UCSD-AML1 (cell line): ENCODE results near the gene CHD1.

Experiments used
- DNase-seq: peaks from one replicate; lab custom pipeline; 2025; ENCODE audit not compliant: unreplicated experiment; lab: John Stamatoyannopoulos, UW

CHD1 gene

DNA sequence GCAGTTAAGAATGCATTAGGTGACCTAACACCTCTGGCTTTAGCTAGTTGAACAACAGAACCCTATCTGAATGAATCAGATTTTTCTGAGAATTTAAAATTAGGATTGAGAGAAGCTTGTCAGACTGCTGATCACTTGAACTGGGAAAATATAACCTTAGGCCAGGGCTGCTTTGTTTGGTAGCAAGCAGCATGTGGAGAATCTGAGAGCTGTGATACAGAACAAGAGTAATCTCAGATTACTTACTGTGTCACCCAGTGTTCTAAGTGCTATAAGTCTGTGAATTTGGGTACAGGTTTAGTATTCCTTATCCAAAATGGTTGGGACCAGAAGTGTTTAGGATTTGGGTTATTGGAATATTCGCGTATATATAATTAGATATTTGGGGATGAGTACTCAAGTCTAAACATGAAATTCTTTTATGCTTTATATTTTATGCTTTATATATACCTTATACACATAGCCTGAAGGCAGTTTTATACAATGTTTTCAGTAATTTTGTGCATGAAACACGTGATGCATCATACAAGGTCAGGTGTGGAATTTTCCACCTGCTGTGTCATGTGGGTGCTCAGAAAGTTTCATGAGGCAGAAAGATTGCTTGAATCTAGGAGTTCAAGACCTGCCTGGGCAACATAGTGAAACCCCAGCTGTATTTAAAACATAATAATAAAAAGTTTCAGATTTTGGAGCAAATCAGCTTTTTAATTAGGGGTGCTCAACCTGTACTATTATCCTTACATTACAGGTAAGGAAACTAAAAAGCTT lies 8.3 kb upstream of the CHD1 start:
- DNase-seq: no peak

DNA sequence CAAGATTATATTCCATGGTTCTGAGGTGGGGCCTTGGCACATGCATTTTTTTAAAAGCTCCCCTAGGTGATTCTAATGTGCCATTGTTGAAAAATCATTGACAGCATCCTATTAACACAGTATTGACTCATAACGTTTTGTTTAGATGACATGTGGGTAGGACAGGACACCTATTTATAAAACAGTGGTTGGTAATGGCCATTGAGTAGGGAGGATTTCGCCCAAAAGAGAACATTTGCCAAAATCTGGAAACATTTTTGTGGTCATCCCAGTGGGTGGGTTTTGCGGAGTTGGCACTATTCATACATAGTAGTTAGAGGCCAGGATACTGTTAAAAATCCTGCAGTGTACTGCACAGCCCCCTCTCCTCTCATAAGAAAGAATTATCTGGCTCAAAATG lies 6.4 kb upstream of the CHD1 start:
- DNase-seq: no peak

DNA sequence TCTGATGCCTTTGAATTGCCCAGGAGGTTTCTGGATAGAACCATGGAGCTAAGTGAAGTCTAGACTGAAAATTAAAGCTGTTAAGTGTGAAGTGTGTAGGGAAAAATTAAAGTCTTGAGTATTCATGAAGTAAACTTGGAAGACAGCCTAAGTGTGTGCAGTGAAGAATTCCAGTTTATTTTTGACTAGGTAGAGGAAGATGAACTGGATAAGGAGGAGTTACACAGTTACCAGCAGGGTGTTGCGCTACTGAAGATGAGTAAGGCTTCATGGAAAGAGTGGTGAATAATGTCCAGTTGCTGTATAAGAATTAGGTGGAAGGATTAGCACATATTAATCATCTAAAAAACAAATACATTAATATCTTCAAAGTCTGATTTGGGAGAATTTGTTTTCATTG lies 5.7 kb upstream of the CHD1 start:
- no peak for DNase-seq

DNA sequence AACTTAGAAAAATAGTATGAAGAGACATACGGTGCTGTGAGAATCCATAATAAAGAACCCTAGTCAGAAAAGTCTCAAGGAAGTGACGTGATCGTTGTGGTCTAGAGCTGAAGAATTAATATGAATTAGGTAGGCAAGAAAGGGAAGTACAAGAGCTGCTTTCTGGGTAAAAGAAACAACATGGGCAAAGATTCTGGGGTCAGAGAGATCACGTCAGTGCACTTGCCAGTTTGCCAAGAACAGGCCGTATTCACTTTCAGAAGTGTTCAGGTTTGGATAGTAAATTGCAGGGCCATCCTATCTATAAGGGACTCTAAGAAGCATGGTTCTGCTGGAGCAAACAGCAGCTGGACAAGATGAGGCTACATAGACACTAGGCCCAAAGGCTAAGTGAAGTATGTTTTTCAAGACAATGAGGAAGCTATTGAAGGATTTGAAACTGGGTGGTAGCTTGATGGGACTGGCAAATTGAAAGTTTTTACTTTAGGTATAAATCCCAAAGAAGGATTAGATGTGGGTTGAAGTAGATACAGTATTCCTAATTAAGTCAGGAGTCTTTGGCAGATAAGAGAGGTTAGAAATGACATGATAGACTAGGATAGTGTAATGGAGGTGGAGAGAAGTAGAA lies 4.8 kb upstream of the CHD1 start:
- DNase-seq: peak; percentile 12

DNA sequence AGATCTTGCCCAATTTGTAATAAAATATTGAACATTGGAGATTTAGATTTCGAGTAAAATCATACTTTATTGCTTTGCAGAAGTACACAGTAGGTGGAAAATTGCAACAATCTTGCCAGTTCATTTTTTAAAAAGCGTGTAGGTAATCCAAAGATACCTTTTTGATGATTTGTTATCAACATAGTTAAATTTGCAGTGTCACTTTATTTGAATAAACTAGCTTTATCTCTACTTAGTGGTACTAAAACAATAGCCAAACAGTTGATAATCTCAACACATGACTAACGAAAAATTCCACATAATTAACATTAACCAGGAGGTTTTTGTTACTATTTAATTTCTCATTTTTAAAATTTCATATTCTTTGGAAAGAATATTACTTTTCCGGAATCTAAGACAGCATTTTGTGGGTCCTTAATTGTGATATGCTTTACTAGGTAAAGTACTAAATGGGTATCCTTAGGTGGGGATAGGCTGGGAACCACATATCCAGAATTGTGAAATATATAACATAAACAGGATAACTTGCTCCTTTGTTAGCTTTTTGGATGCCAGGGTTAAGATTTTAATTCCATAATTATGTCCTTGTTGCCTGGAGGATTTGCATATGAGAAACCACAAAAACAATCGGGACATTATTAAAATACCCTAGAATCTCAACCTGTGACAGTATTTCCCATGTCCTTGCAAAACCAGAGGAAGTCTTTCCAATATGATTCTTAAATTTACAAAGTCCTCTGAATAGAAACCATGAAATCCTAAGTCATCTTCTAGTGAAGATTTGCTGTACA lies 2.4 kb upstream of the CHD1 start:
- no peak for DNase-seq

DNA sequence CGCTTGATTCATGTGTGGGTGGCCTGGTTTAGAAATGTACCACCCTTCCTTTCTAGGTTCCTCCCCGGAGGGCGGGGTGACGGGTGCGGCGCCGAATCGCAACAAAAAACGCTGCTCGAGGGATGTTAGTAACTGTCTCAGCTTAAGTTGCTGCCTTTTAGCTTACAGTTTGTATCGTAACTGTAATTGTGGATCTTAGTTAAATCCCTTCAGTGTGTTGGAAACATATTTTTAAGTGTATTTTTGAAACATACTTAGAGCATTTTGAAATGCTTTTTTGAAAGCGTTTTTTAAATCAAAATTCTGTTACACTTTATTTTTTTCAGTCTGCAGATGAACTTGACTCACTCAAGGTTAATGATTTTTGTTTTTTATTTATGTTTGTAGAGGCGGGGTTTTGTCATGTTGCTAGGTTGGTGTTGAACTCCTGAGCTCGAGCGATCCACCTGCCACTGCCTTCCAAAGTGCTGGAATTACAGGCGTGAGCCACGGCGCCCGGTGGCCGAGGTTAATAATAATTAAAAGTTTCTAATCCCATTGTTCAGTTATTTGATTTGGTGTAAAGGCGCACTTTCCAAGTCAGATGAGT lies 997 bp upstream of the CHD1 start:
- DNase-seq: peak; percentile 8

DNA sequence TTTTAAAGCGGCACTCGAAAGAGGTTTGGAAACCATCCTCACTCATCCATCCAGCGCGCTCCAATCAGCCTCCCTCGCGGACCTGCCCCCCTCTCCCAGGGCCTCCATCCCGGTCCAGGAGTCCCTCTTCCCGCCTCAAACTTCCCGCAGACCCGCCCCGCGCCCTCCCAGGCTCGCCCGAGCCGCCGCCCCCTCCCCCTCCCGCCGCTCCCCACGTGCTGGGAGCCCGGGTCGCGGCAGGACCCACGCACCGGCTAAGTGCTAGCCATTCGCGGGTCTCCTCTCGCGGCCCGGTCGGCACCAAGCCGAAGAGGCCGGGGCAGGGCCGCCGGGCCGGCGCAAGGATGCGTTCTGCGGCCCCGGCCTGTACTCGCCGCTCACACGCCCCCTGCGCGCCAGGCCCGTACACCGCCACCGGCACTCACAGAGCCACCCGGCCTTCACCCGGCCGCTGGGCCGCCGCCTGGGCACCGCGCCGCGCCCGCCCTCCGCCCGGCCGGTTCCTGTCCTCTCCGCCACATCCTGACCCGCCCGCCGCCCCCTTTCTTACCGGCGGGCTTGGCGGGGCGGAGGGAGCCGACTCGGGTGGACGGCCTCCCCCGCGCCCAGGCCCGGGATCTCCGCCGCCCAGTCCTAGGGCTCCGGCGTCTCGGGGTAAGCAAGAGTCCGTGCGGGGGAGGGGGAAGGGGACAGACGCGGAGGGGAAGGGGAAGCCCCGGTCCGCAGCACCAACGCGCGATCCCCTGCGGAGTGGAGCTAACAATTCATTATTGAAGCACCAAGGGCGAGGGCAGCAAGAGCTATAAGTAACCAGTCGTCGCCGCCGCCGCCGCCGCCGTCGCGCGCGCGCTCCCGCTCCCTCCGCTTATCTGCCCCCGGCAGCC lies 576 bp downstream of the CHD1 start:
- DNase-seq: peak; percentile 70

DNA sequence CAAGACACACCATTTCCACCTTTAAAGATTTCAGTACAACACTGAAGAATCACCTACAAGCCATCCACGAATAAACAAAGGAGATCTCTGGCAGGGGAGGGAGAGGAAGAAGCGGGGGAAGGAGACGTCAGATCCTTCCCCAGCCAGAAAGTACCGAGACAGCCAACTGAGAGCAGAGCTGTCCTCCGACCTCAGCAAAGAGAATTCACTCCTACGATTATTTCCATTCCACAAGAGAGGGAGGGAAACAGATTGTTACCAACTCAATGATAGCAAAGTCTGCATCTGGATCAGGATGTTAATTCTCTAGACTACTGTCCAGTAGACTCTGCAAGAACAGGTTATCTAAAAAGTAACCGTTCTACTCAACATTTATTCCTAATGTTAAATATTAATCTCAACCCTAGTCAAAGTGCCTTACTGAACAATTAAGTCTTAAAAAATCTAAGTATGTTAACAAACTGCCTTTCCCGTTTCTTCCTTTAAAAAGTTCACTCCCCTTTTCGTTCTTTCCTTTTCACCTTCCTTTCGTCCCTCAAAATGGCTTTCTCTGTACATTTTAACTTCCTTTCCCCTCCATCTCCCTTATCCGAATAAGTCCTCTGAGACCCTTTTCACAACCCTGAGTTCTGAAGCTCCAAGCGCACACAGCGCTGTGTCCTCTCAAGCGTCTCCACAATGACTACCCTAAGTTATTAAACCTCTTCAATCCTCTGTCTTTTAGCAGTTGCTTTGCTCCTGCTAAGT lies 1.4 kb downstream of the CHD1 start:
- peak; percentile 18 for DNase-seq

DNA sequence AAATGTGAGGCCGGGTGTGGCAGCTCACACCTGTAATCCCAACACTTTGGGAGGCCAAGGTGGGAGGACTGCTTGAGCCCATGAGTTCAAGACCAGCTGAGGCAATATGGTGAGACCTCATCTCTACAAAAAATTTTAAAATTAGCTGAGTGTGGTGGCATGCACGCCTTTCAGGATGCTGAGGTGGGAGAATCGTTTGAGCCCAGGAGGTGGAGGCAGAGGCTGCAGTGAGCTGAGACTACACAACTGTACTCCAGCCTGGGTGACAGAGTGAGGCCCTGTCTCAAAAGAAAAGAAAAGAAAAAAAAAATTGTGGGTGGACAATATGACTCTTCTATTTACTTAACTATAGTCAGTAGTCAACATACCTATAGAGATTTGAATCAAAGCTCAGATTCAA lies 4.8 kb downstream of the CHD1 start:
- no peak for DNase-seq

DNA sequence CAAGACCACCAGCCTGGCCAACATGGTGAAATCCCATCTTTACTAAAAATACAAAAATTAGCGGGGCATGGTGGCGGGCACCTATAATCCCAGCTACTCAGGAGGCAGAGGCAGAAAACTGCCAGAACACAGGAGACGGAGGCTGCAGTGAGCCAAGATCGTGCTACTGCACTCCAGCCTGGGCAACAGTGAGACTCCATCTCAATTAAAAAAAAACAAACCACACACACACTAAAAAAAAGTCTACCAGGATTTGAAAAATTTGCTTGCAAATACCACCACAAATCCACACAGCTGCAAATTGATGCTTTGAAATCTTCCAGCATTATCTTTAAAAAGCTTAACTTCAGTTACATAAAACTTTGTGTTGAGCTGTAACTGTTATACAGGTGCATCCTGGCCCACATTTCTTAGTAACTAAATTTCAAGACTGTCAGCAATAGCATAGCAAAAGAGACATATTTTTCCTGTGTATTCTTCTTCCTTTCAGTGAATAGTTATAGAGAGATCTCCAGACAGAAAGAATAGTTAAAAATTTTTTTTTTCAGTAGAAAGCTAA lies 6.8 kb downstream of the CHD1 start:
- no peak for DNase-seq

DNA sequence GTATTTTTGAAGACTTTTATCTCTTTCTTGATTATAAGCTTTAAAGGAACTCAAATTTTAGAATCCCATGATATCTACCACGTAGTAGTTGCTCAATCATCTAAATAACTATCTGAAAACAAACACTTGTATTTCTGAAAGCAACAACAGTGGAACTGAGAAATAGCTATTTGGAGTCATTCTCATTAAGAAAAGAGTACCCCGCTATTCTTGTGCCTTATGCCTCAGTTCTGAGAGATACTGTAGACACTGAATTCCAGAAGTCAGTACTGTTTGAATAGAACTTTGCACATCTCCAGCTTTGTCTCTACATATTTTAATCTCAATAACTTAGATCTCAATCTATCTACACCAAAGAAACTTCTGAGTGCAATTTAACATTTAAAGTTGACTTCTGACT lies 11.4 kb downstream of the CHD1 start:
- no peak for DNase-seq

DNA sequence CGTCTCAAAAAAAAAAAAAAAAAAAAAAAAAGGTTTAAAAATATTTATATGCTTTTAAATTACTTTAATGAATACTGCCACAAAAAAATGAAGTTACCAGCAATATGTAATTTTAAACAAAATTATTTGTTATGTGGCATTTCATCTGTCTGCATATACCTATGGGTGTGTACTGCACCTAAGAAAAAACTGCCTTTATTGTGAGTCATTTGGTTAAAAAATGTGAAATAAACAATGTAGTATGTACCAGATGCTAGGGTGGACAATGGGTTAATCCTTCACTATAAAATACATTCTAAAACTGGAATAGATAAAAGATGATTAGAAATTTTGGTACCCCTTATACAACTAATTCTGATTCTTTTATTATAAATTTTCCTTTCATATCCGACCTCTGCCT lies 12.3 kb downstream of the CHD1 start:
- DNase-seq: no peak

DNA sequence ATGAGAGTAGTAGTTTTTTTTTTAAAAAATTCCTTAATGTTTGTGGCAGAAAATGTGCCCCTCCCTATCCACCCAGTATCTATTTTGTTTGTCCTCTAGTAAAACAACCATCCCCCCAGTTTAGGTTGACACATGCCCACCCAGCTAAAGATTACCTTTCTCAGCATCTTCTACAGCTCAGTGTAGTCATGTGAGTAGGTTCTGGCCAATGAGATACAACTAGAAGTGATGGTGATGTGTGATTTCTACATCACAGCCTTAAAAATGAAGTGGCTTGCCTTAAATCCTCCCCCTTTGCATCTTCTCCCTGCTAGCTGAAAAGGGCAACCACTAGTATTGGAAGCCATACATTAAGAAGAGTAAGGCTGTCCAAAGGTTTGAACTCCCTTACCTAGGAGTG lies 14.9 kb downstream of the CHD1 start:
- no peak for DNase-seq

DNA sequence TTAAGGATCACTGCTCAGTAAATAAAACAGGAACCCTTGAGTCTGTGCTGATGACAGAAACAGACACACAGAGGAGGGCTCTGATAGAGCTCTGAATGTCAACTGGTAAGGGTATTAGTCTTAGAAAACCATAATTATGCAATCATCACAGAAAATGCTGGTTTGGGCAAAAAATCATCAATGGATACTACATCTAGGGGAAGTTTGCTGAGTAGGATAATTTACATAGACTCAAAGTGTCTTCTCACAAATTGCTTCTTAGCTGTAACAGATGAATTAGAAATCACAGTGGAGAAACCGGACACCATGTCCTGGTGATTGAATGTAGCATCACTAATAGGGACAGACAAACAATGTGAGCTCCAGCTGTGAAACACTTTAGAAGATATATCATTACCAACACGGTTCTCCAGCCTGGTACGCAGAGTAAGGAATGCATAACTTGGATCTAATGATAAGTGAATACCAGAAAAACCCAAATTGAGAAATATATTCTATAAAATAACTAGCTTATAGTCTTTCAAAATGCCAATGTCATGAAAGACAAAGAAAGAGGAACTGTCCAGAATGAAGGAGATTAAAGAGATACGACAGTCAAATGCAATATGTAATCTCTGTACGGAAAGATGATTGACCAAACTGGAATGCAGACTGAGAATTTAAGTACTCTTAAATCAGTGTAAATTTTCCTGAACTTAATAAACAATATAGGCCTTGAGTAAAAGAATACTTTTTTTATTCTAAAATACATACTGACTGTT lies 17.3 kb downstream of the CHD1 start:
- DNase-seq: no peak

DNA sequence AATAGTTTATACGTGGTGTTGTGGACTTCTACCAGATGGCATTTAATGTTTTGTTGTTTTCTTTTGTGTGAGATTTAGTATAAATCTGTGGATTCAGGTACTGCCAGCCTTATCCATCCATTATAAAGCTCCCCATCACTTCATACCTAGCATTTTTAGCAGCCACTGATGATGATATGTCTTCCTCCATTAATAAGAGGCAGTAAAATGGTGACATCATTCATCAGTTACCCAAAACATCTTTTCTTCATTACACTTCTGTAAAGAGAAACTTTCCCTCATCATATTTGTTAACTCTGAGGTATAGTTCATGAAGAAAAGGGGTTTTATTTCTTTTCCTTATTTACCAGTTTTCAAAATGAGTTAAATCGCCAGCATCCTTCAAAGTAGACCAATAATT lies 19.4 kb downstream of the CHD1 start:
- DNase-seq: no peak

DNA sequence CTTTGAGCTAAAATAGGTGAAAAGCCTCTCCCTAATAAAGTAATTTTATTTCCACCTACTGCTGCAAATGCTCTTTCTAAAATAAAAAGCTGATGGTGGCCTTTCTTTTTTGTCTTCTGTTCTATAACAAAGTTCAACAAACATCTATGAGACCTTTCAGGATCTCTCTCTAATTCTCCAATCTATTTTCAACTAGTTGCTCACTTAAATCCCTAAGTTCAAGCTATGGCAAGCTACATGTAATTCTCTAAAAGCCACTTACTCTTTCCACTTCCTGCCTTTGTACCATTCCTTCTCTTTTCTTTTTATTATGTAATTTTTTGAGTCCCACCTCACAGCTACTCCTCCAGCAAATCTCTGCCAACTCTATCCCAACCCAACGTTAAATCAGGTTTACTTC lies 20.9 kb downstream of the CHD1 start:
- DNase-seq: no peak

DNA sequence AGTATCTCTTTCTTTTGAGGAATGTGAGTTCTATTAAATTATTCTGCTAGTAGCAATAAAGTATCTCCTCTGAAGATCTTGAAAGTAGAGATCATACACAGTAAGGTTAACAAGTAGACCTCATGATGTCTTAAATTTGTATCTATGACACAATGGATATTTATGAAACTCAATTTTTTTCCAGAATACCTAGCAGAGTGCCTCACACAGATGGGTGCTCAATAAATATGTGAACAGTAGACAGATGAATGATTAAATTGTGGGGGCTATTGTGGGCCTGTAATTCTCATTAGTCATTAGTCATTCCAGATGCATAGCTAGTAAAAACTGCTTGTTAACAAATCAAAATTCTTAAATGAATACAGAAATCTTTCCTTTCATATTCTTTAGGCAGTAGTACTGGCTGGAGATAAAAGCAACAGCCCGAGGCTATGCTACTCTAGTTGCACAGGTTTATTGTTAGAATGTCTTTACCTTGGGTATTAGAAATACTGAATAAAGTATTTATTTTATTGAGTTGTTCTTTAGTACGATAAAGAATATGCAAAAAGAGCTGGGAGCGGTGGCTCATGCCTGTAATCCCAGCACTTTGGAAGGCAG lies 22.0 kb downstream of the CHD1 start:
- no peak for DNase-seq

DNA sequence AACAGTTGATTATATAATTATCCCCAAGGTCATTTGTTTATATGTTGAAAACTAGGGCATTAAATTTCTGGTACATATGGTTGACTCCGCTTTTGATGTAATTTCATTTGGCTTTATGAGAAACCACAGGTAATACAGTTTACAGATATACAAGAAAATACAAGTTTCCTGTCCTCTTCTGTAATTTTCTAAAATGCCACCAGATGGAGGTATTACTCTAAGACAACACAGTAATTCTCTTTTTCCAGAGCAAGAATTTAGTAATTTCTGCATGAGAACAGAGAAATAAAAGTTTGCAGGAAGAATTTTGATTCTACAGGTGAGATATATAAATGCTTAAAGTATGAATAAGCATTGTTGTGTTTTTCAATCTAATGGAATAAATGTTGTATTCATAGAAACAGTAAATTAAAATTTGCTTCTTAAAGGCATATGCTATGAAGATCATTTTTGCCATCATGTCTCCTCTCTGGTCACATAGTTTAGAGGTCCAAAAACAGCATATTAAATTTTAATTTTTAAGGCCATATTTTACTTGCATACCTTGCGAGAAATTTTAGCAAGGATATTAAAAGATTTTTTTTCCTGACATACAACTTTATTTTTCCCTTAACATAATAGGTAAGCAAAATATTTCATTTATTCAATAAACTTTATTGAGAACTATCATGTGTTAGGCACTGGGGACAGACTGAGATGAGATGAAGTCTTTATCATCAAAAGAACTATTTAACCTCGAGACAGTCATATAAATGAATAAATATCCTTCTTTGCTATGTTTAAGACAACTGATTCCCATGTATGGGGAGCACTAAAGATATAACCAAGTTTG lies 22.7 kb downstream of the CHD1 start:
- no peak for DNase-seq
